ENCODE measurements around the gene TLR1. TPM values are rescaled to one million over a fixed set of nuclear protein-coding genes. Genes with fewer than 3 reads are reported as not detected.

TLR1 gene
- total RNA-seq, 1 experiment from 2014 or later, result not detected

- H3K9me3 ChIP-seq (ENCODE audit: control insufficient read depth, low read depth, low read length), result no peaks in the 10 kb centered on the region
- no peak overlapping the region for H4K5ac ChIP-seq (ENCODE audit: insufficient read length, low read depth, low read length)
- H3K56ac ChIP-seq (ENCODE audit: insufficient read length, low read depth, low read length), result no peak overlapping the region
- no peak overlapping the region for H2AFZ ChIP-seq (ENCODE audit: low read length)
- Mint-ChIP-seq H3K27me3 (ENCODE audit: low read depth) (peaks cover 3% of the 10 kb centered on the region; the same call in 1 of the 2 replicates), H3K27ac (no peak overlapping the region; a peak in 1 of 7 replicates), H3K4me3 (no peak overlapping the region; a peak in 1 of 5 replicates), H3K4me1 (peaks cover 0 to 5% of the 10 kb centered on the region in 2 experiments; a peak in 2 of 4 replicates), H3K36me3 (ENCODE audit: insufficient read depth in 1 of 3, low read depth in 3 of 3) (peaks cover 3 to 8% (median 8%) of the 10 kb centered on the region in 3 experiments; a peak in 5 of 7 replicates), H3K9me3 (peaks cover 10 to 14% of the 10 kb centered on the region in 2 experiments)
- no peak for DNase-seq
- no peak overlapping the region for H3K14ac ChIP-seq (ENCODE audit: insufficient read depth, low read length)
- no CpG with 5 or more reads among the region's 8 CpGs for WGBS (ENCODE audit: extremely low coverage, insufficient read length, low lambda C conversion rate)
- no peak overlapping the region for H3K23ac ChIP-seq (ENCODE audit: insufficient read length, low read depth, low read length)
- H3K9ac ChIP-seq (ENCODE audit: extremely low read depth, insufficient read length, low read length), result no peak overlapping the region
- no peak overlapping the region for H3K27ac ChIP-seq (ENCODE audit: insufficient read length, low read depth, low read length)
- no peak overlapping the region for H3K4ac ChIP-seq (ENCODE audit: low read depth, low read length)
- H3K23me2 ChIP-seq (ENCODE audit: insufficient read length, low read depth, low read length, poor library complexity, severe bottlenecking), result no peaks in the 10 kb centered on the region
- no peak overlapping the region for H2BK15ac ChIP-seq (ENCODE audit: low read depth, low read length)
- no peaks in the 10 kb centered on the region for H3K27me3 ChIP-seq (ENCODE audit: insufficient read depth, low read length)
- no peak overlapping the region for H4K8ac ChIP-seq (replicated peaks; ENCODE audit: insufficient read length, low read depth, low read length)
- H3K4me1 ChIP-seq (ENCODE audit: insufficient read depth, low read length), result peaks cover 6% of the 10 kb centered on the region; the same call in 1 of the 2 replicates
- no peaks in the 10 kb centered on the region for H4K20me1 ChIP-seq (ENCODE audit: control insufficient read depth, insufficient read depth, insufficient read length)
- H2AK5ac ChIP-seq (ENCODE audit: insufficient read length, low read length), result no peak overlapping the region
- H3K4me2 ChIP-seq (ENCODE audit: insufficient read depth, insufficient read length, low read length), result no peak overlapping the region
- H2BK20ac ChIP-seq (ENCODE audit: low read depth, low read length, poor library complexity, severe bottlenecking), result no peak overlapping the region
- H2BK5ac ChIP-seq (ENCODE audit: insufficient read length, low read length), result no peak overlapping the region
- no peak overlapping the region for H4K91ac ChIP-seq (ENCODE audit: insufficient read length, low read depth, low read length)
- no peak overlapping the region for H2BK12ac ChIP-seq (ENCODE audit: insufficient read length, low read depth, low read length)
- no peaks in the 10 kb centered on the region for H3K79me2 ChIP-seq (ENCODE audit: insufficient read depth, low read length)
- no peak for TF ChIP-seq CTCF (conservative IDR thresholded peaks at IDR 0.05)
- H3T11ph ChIP-seq (ENCODE audit: low read length), result no peak overlapping the region
- no peak overlapping the region for H2BK120ac ChIP-seq (ENCODE audit: low read depth, low read length, poor library complexity, severe bottlenecking)
- no peak overlapping the region for H3K18ac ChIP-seq (ENCODE audit: insufficient read length, low read depth, low read length)
- H3K79me1 ChIP-seq (ENCODE audit: insufficient read depth, low read depth, low read length, poor library complexity, severe bottlenecking), result no peaks in the 10 kb centered on the region
Observed at GRCh38 chr4:38752372-38752940, 52.1 kb downstream of the TLR1 start.
